ENCODE data around the gene SLC5A9. TPM values are rescaled to one million over a fixed set of nuclear protein-coding genes. Genes with fewer than 3 reads are reported as not detected.
"Not testable (repeated sequence)": the region's sequence is repeated elsewhere in the genome, so short reads cannot be mapped to it uniquely, and the experiment has no call there.

Gene SLC5A9
- total RNA-seq, 1 donor from 2014 or later: not detected

DNA sequence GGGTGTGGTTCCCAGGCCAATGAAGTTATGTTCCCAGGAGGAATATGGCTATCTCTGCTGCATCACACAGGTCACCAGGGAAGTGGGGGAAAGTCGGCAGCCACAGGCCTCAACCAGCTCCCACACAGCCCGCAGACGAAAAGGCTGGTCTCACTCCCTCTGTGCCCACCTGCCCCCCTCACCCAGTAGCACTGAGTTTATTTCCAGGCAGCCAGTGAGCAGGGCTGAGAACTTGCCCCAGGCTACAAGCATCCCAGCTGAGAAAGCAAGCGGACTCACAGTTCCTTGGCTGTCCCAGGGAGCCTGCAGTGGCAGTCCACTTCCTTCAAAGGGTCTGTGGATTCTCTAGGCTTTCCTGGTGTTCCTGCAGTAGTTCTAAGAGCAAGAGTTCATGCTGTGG is 68.9 kb downstream of the SLC5A9 start:
- Histone ChIP-seq H3K4me2 (ENCODE audit: low read length) (no peak overlapping the region), H3K4me3 (ENCODE audit: insufficient read depth, low read depth, low read length) (no peak overlapping the region), H3K79me2 (ENCODE audit: insufficient read depth, low read length) (no peaks in the 10 kb centered on the region), H3K27ac (ENCODE audit: low read depth, low read length) (no peak overlapping the region), H3K9ac (ENCODE audit: low read length) (no peak overlapping the region), H3K36me3 (ENCODE audit: insufficient read depth, low read length) (no peaks in the 10 kb centered on the region), H3K27me3 (ENCODE audit: insufficient read depth, low read length) (no peaks in the 10 kb centered on the region), H4K20me1 (ENCODE audit: insufficient read depth, low read length) (no peaks in the 10 kb centered on the region), H3K4me1 (ENCODE audit: insufficient read depth, low read length) (no peaks in the 10 kb centered on the region), H3K9me3 (ENCODE audit: insufficient read depth, low read depth, low read length) (no peaks in the 10 kb centered on the region), H2AFZ (ENCODE audit: low read depth, low read length) (no peak overlapping the region)
- Mint-ChIP-seq H3K9me3 (ENCODE audit: unreplicated experiment) (peaks cover 3% of the 10 kb centered on the region), H3K27me3 (ENCODE audit: low read depth, unreplicated experiment) (no peaks in the 10 kb centered on the region), H3K27ac (ENCODE audit: unreplicated experiment) (no peak overlapping the region), H3K4me1 (ENCODE audit: low read depth, unreplicated experiment) (peaks cover 4% of the 10 kb centered on the region), H3K36me3 (ENCODE audit: low read depth, unreplicated experiment) (peaks cover 8% of the 10 kb centered on the region), H3K4me3 (ENCODE audit: unreplicated experiment) (no peak overlapping the region)
- TF ChIP-seq, protein P1, sequence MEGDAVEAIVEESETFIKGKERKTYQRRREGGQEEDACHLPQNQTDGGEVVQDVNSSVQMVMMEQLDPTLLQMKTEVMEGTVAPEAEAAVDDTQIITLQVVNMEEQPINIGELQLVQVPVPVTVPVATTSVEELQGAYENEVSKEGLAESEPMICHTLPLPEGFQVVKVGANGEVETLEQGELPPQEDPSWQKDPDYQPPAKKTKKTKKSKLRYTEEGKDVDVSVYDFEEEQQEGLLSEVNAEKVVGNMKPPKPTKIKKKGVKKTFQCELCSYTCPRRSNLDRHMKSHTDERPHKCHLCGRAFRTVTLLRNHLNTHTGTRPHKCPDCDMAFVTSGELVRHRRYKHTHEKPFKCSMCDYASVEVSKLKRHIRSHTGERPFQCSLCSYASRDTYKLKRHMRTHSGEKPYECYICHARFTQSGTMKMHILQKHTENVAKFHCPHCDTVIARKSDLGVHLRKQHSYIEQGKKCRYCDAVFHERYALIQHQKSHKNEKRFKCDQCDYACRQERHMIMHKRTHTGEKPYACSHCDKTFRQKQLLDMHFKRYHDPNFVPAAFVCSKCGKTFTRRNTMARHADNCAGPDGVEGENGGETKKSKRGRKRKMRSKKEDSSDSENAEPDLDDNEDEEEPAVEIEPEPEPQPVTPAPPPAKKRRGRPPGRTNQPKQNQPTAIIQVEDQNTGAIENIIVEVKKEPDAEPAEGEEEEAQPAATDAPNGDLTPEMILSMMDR (IDR thresholded peaks at IDR 0.05; ENCODE audit: insufficient read depth, low read depth, low read length): no peak
- no peak for TF ChIP-seq EZH2 (IDR thresholded peaks at IDR 0.05; ENCODE audit: insufficient read depth, low read length)
- no peak for DNase-seq (ENCODE audit: low read depth)
- no peak for FAIRE-seq

- no peak for FAIRE-seq
- no peak overlapping the region for H3K27ac Mint-ChIP-seq (ENCODE audit: unreplicated experiment)
Measured at GRCh38 chr1:48292706-48293105, 70.2 kb downstream of the SLC5A9 start.

GRCh38 chr1:48294094-48294493 is 71.6 kb downstream of the SLC5A9 start:
- not testable (repeated sequence) for FAIRE-seq; H3K27me3 Mint-ChIP-seq (ENCODE audit: low read depth, unreplicated experiment)

More at GRCh38 chr1:48292706-48293105, 70.2 kb downstream of the SLC5A9 start:
- H3K27ac ChIP-seq (ENCODE audit: low read depth, low read length): no peak overlapping the region
- no peaks in the 10 kb centered on the region for H4K20me1 ChIP-seq (ENCODE audit: insufficient read depth, low read length)
- H3K4me1 ChIP-seq (ENCODE audit: insufficient read depth, low read length): no peaks in the 10 kb centered on the region
- no peak overlapping the region for H3K4me3 ChIP-seq (ENCODE audit: insufficient read depth, low read depth, low read length)
- H3K4me2 ChIP-seq (ENCODE audit: low read length): no peak overlapping the region
- no peaks in the 10 kb centered on the region for H3K79me2 ChIP-seq (ENCODE audit: insufficient read depth, low read length)
- no peaks in the 10 kb centered on the region for H3K27me3 Mint-ChIP-seq (ENCODE audit: low read depth, unreplicated experiment)
- no peak for DNase-seq (ENCODE audit: low read depth)
- no peak overlapping the region for H2AFZ ChIP-seq (ENCODE audit: low read depth, low read length)
- H3K9ac ChIP-seq (ENCODE audit: low read length): no peak overlapping the region
- no peaks in the 10 kb centered on the region for H3K27me3 ChIP-seq (ENCODE audit: insufficient read depth, low read length)
- TF ChIP-seq, protein P1 (IDR thresholded peaks at IDR 0.05; ENCODE audit: insufficient read depth, low read depth, low read length): no peak
- no peak for TF ChIP-seq EZH2 (IDR thresholded peaks at IDR 0.05; ENCODE audit: insufficient read depth, low read length)
- no peaks in the 10 kb centered on the region for H3K36me3 ChIP-seq (ENCODE audit: insufficient read depth, low read length)
- H3K36me3 Mint-ChIP-seq (ENCODE audit: low read depth, unreplicated experiment): peaks cover 8% of the 10 kb centered on the region
- H3K9me3 Mint-ChIP-seq (ENCODE audit: unreplicated experiment): peaks cover 3% of the 10 kb centered on the region
- H3K4me3 Mint-ChIP-seq (ENCODE audit: unreplicated experiment): no peak overlapping the region
- H3K9me3 ChIP-seq (ENCODE audit: insufficient read depth, low read depth, low read length): no peaks in the 10 kb centered on the region
- peaks cover 4% of the 10 kb centered on the region for H3K4me1 Mint-ChIP-seq (ENCODE audit: low read depth, unreplicated experiment)

More at GRCh38 chr1:48294094-48294493, 71.6 kb downstream of the SLC5A9 start:
- not testable (repeated sequence) for H3K4me1 ChIP-seq (ENCODE audit: insufficient read depth, low read length); H3K27me3 ChIP-seq (ENCODE audit: insufficient read depth, low read length); H3K4me2 ChIP-seq (ENCODE audit: low read length); H3K9ac ChIP-seq (ENCODE audit: low read length); H3K79me2 ChIP-seq (ENCODE audit: insufficient read depth, low read length); H3K4me1 Mint-ChIP-seq (ENCODE audit: low read depth, unreplicated experiment); H3K9me3 ChIP-seq (ENCODE audit: insufficient read depth, low read depth, low read length); H3K4me3 Mint-ChIP-seq (ENCODE audit: unreplicated experiment); H3K27ac Mint-ChIP-seq (ENCODE audit: unreplicated experiment); H3K4me3 ChIP-seq (ENCODE audit: insufficient read depth, low read depth, low read length); H3K9me3 Mint-ChIP-seq (ENCODE audit: unreplicated experiment); DNase-seq (ENCODE audit: low read depth); H3K36me3 Mint-ChIP-seq (ENCODE audit: low read depth, unreplicated experiment); H3K27ac ChIP-seq (ENCODE audit: low read depth, low read length); H4K20me1 ChIP-seq (ENCODE audit: insufficient read depth, low read length); H3K36me3 ChIP-seq (ENCODE audit: insufficient read depth, low read length); H2AFZ ChIP-seq (ENCODE audit: low read depth, low read length)

All from astrocyte (in vitro differentiated cells and primary cell).